D721Med (cell line): ENCODE results near the gene PTPN7.
"Not testable (repeated sequence)": the region's sequence is repeated elsewhere in the genome, so short reads cannot be mapped to it uniquely, and the experiment has no call there.

Experiments
- DNase-seq: peaks from one replicate; pipeline ENCODE4 v3.0.0; 2011; ENCODE audit warnings: low spot score; ENCODE audit not compliant: insufficient read length
- FAIRE-seq: peaks from 2 replicates; lab custom pipeline; 2011; peaks lifted over from hg19 to GRCh38; lab: Jason Lieb, UNC
- TF ChIP-seq, protein P1 (sequence below): IDR thresholded peaks from 2 replicates; pipeline ENCODE4 v1.5.1; 2012; ENCODE audit warnings: mild to moderate bottlenecking, control low read depth; ENCODE audit not compliant: insufficient read depth; ENCODE audit errors: missing control alignments

PTPN7 gene

DNA sequence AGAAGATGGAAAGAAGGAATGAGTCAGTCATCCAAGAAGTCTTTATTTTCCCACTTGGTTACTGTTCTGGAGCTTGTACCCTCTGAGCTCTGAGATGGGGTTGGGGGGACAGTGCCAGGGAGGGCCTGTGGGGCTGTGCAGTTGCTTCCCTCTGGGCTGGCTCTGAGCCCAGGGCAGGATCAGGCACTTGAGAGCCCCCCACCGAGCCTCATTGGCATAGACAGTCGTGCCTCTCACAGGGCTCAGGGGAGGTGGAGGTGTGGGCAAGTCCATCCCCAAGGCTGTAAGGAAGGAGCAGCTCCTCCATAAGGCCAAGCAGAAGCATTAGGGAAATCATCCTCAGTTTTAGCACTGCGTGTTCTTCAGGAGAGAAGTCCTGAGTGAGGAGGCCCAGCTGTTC, 13.4 kb downstream of the PTPN7 start:
- DNase-seq (no peak), FAIRE-seq (no peak)
- TF ChIP-seq, protein P1, sequence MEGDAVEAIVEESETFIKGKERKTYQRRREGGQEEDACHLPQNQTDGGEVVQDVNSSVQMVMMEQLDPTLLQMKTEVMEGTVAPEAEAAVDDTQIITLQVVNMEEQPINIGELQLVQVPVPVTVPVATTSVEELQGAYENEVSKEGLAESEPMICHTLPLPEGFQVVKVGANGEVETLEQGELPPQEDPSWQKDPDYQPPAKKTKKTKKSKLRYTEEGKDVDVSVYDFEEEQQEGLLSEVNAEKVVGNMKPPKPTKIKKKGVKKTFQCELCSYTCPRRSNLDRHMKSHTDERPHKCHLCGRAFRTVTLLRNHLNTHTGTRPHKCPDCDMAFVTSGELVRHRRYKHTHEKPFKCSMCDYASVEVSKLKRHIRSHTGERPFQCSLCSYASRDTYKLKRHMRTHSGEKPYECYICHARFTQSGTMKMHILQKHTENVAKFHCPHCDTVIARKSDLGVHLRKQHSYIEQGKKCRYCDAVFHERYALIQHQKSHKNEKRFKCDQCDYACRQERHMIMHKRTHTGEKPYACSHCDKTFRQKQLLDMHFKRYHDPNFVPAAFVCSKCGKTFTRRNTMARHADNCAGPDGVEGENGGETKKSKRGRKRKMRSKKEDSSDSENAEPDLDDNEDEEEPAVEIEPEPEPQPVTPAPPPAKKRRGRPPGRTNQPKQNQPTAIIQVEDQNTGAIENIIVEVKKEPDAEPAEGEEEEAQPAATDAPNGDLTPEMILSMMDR, result no peak

GRCh38 chr1:202146279-202146678, 14.1 kb downstream of the PTPN7 start:
- FAIRE-seq, result no peak
- DNase-seq, result no peak
- TF ChIP-seq, protein P1, result no peak

DNA sequence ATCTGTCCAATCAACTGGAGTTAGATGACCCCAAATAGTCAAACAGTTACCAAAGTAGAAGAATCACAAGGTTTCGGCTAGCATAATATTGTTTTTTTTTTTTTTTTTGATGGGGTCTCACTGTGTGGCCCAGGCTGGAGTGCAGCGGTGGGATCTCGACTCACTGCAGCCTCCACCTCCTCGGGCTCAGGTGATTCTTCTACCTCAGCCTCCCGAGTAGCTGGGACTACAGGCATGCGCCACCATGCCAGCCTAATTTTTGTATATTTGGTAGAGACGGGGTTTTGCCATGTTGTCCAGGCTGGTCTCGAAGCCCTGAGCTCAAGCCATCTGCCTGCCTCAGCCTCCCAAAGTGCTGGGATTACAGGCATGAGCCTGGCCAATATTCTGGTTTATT, 14.7 kb downstream of the PTPN7 start:
- not testable (repeated sequence) for DNase-seq, FAIRE-seq

DNA sequence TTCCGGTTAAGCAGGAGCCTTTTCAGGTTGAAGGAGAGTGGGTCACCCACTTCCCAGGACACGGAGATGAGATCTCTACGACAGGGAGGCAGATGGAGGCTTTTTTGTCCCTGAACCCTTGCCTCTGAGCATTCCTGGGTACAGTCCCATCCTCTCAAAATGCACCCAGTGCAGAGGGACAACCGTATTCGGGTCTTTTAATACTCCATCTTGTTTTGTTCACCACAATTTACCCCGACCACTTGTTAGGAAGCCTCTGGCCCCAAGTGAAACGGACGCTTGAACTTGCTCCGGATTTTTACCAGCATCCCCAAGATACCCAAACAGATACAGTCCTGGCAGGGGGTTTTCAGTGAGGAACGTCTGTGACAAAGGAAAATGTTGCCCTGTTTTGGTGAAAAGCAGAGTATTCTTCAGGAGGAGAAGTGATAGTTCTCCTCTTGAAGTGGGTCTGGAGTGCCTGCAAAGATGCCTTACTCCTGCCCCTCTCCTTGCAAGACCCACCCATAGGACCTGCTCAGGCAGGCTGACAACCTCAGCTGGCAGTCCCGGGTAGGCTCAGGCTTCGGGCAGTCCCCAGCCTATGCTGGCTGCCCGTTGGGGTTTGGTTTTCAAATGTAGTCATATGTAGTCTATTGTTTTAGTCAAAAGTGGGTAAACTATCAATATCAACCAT, 15.2 kb downstream of the PTPN7 start:
- no peak for DNase-seq
- FAIRE-seq, result no peak
- TF ChIP-seq, protein P1, result no peak

DNA sequence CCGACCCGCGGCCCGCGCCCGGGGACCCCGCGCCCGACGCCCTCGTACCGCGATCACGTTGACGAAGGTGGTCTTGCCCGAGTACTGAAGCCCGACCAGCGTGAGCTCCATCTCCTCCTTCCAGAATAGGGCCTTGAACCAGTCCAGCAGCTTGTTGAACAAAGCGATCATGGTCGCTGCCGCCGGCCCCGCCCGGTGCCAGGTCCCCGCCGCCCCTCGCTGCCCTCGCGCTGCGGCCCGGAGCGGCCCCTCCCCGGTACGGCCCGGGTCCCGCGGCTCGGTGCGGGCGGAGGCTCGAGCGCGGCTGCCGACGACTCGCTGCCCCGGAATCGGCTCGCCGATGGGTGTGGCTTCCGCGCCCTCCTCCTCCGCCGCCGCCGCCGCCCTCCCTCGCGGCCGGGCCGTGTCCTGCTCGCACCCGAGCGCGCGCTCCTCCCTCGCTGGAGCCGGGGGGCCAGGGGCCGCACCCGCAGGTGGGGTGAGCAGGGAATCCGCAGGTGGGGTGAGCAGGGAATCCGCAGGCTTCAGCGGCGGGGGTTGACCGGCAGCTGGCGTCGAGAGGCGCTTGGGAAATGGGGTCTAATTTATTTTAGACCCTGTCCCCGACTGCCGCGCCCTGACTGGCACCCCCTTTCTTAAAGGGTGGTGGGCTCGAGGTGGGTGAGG, 15.9 kb downstream of the PTPN7 start, which contains the start of gene ARL8A:
ARL8A (minus strand) TSS at position 336 of the 666 bp plus-strand sequence; CDS start at position 171, 165 bp downstream.
- DNase-seq (peak; percentile 91), FAIRE-seq (no peak)
- TF ChIP-seq, protein P1, result no peak

GRCh38 chr1:202143768-202144401, 16.5 kb downstream of the PTPN7 start:
- DNase-seq (no peak), FAIRE-seq (no peak)
- TF ChIP-seq, protein P1, result no peak

DNA sequence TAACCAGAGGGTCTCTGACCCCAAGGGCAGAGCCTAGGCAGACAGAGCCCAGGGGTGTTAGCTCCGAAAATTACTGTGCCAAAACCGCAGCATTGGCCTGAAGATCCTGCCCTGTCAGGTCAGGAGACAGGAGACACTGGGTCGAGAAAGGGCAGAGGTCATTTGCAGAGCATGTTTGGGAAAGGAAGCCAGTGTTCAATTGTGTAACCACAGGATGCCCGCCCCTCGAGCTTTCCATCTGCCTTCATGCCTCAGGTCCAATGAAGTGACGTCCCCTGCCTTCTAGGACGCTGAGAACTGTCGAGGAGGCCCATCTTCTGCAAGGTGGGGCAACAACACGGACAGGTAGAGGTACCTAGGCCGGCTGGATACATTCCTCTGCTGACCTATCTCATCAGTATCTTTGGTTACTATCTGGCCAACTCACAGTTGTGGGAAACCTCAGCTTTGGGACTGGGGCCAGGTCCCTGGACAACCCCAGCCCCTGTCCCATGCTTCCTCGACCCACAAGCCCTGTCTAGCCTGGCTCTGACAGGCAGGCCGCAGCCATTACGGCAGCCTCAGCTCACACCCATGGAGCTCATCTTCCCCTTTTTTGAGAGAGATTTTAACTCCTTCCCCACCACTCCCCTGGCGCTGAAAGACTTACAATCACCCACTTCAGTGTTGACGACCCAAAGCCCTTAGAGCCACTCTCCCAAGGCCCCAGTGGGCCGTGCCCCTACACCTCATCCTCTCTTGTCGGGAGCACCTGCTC, 17.2 kb downstream of the PTPN7 start:
- TF ChIP-seq, protein P1, result no peak
- DNase-seq (no peak), FAIRE-seq (no peak)

- not testable (repeated sequence) for DNase-seq, FAIRE-seq
Measured at GRCh38 chr1:202141468-202141867, 18.9 kb downstream of the PTPN7 start.
